Motor neuron (in vitro differentiated cells): ENCODE measurements around the gene ARHGAP26. TPM values are rescaled to one million over a fixed set of nuclear protein-coding genes. Genes with fewer than 3 reads are reported as not detected.

Experiments used
- ATAC-seq, 8 experiments: fragments of 200-7000 bp; cut with Tn5 transposase; replicated peaks in 6 of 8; 2 replicates each; pipeline ENCODE4 v1.8.0; 2021; ENCODE audit warnings: mild to moderate bottlenecking in 8 of 8, moderate library complexity in 8 of 8
- H3K27ac ChIP-seq, 2 donors: fragments of 250-450 bp; sonication (Bioruptor Pico); 2 replicates each; pipeline ENCODE4 v1.9.0; 2021; ENCODE audit warnings: antibody characterized with exemption in 2 of 2, mild to moderate bottlenecking in 2 of 2, moderate library complexity in 1 of 2
- H3K4me1 ChIP-seq, 2 donors: fragments of 250-450 bp; sonication (Bioruptor Pico); replicated peaks in 1 of 2; 2 replicates each; pipeline ENCODE4 v1.6.1; 2021; ENCODE audit warnings: antibody characterized with exemption in 2 of 2, mild to moderate bottlenecking in 2 of 2, moderate library complexity in 1 of 2
- H3K4me3 ChIP-seq, 5 donors: fragments of 250-450 bp; sonication (Bioruptor Pico); 2 replicates each; pipeline ENCODE4 v1.9.0; 2021; ENCODE audit warnings: antibody characterized with exemption in 5 of 5, mild to moderate bottlenecking in 5 of 5, moderate library complexity in 4 of 5
- WGBS, 10 experiments: fragments of 450-650 bp; shearing (Covaris generic); methylation state at CpG; one replicate each; pipeline ENCODE4 v1.0.0; 2022; 5-methylcytosine and 5-hydroxymethylcytosine counted together
- in situ Hi-C, 9 experiments: fragments of 400-800 bp; cut with MboI; loops; one replicate each; pipeline ENCODE4 v1.15.0; 2021; ENCODE audit warnings: low sequenced_read_pairs in 9 of 9, low pct_unique_long_range_greater_than_20kb in 2 of 9; ENCODE audit not compliant: unreplicated experiment in 9 of 9
- total RNA-seq, 8 experiments: library from RNA; unstranded; fragments of 300-600 nt; gene quantifications; 2 replicates each; pipeline versions ENCODE4 v1.2.3 to v1.2.4, GENCODE V29; 2022

The ARHGAP26 gene
- total RNA-seq, 8 experiments from 2014 or later = 1.3 to 14.2 (median 7.0) TPM

- in situ Hi-C loops = no loop called here
- H3K4me1 ChIP-seq = no peaks in the 10 kb centered on the region
- 33 to 100% (median 62%) methylated on average over 1 to 3 of the region's 3 CpGs; no CpG with 5 or more reads in 3 of the 10 experiments for WGBS, 10 experiments
- no peak overlapping the region for H3K27ac ChIP-seq
- H3K4me3 ChIP-seq = no peak overlapping the region
- ATAC-seq = no peak
These were observed 27.2 kb downstream of the ARHGAP26 start for GRCh38 chr5:142797420-142797819.

GRCh38 chr5:142798099-142798770, 28.1 kb downstream of the ARHGAP26 start:
- no peak overlapping the region for H3K27ac ChIP-seq
- WGBS, 10 experiments = 86 to 100% (median 100%) methylated on average over 1 to 4 of the region's 4 CpGs
- ATAC-seq = no peak

GRCh38 chr5:142800776-142801494, 30.8 kb downstream of the ARHGAP26 start:
- Histone ChIP-seq H3K27ac (no peak overlapping the region), H3K4me1 (no peaks in the 10 kb centered on the region), H3K4me3 (no peak overlapping the region)
- in situ Hi-C loops = no loop called here
- WGBS, 10 experiments = 76 to 100% (median 93%) methylated on average over 2 to 6 of the region's 6 CpGs; no CpG with 5 or more reads in 1 of the 10 experiments
- no peak for ATAC-seq

More at GRCh38 chr5:142798099-142798770, 28.1 kb downstream of the ARHGAP26 start:
- Histone ChIP-seq H3K4me3 (no peak overlapping the region), H3K4me1 (no peaks in the 10 kb centered on the region)
- in situ Hi-C loops = no loop called here

GRCh38 chr5:142801495-142801871, 31.3 kb downstream of the ARHGAP26 start:
- in situ Hi-C loops = no loop called here
- Histone ChIP-seq H3K4me1 (no peaks in the 10 kb centered on the region), H3K27ac (no peak overlapping the region), H3K4me3 (no peak overlapping the region)
- no peak for ATAC-seq
- 60 to 100% (median 100%) methylated on average over 1 to 4 of the region's 4 CpGs; no CpG with 5 or more reads in 4 of the 10 experiments for WGBS, 10 experiments

GRCh38 chr5:142803428-142804125, 33.4 kb downstream of the ARHGAP26 start:
- 86 to 100% (median 96%) methylated on average over 1 to 10 of the region's 11 CpGs; no CpG with 5 or more reads in 1 of the 10 experiments for WGBS, 10 experiments
- no peak overlapping the region for H3K4me3 ChIP-seq
- no peak for ATAC-seq
- in situ Hi-C loops = no loop called here
- no peak overlapping the region for H3K27ac ChIP-seq
- H3K4me1 ChIP-seq = peaks cover 0 to 6% of the 10 kb centered on the region in 2 donors

- in situ Hi-C loops = no loop called here
These were observed 35.2 kb downstream of the ARHGAP26 start for GRCh38 chr5:142805339-142805738.

GRCh38 chr5:142806841-142807267, 36.7 kb downstream of the ARHGAP26 start:
- WGBS, 10 experiments = 69 to 100% (median 92%) methylated on average over 1 to 2 of the region's 2 CpGs; no CpG with 5 or more reads in 4 of the 10 experiments
- H3K4me1 ChIP-seq = peaks cover 0 to 6% of the 10 kb centered on the region in 2 donors
- peak in 3 of 8 experiments; percentile 33 to 59 (median 53) for ATAC-seq
- no peak overlapping the region for H3K27ac ChIP-seq
- H3K4me3 ChIP-seq = no peak overlapping the region
- in situ Hi-C loops = no loop called here

More at GRCh38 chr5:142805339-142805738, 35.2 kb downstream of the ARHGAP26 start:
- ATAC-seq = no peak
- Histone ChIP-seq H3K4me3 (no peak overlapping the region), H3K4me1 (peaks cover 0 to 6% of the 10 kb centered on the region in 2 donors), H3K27ac (no peak overlapping the region)
- 67 to 100% (median 79%) methylated on average over 1 to 3 of the region's 3 CpGs; no CpG with 5 or more reads in 2 of the 10 experiments for whole genome bisulfite sequencing, 10 experiments

- in situ Hi-C loops = no loop called here
- ATAC-seq = peak in 3 of 8 experiments; percentile 17 to 36 (median 33)
- H3K4me1 ChIP-seq = peaks cover 0 to 6% of the 10 kb centered on the region in 2 donors
- no peak overlapping the region for H3K27ac ChIP-seq
- WGBS, 10 experiments = 56 to 100% (median 95%) methylated on average over 1 to 4 of the region's 6 CpGs; no CpG with 5 or more reads in 4 of the 10 experiments
- no peak overlapping the region for H3K4me3 ChIP-seq
These were observed 37.3 kb downstream of the ARHGAP26 start for GRCh38 chr5:142807372-142807911.

GRCh38 chr5:142808878-142809598, 38.9 kb downstream of the ARHGAP26 start:
- in situ Hi-C loops = no loop called here
- no peak for ATAC-seq
- no peak overlapping the region for H3K27ac ChIP-seq
- H3K4me1 ChIP-seq = peaks cover 0 to 6% of the 10 kb centered on the region in 2 donors
- WGBS, 10 experiments = 67 to 100% (median 83%) methylated on average over 1 to 2 of the region's 2 CpGs; no CpG with 5 or more reads in 2 of the 10 experiments
- H3K4me3 ChIP-seq = no peak overlapping the region

GRCh38 chr5:142810081-142810480, 39.9 kb downstream of the ARHGAP26 start:
- 67 to 100% (median 80%) methylated on average over 1 of the region's 1 CpG; no CpG with 5 or more reads in 6 of the 10 experiments for WGBS, 10 experiments
- Histone ChIP-seq H3K27ac (no peak overlapping the region), H3K4me3 (no peak overlapping the region), H3K4me1 (peaks cover 0 to 6% of the 10 kb centered on the region in 2 donors)
- in situ Hi-C loops = no loop called here
- peak in 2 of 8 experiments; percentile 14 to 62 for ATAC-seq

GRCh38 chr5:142810743-142811290, 40.6 kb downstream of the ARHGAP26 start:
- 0 to 100% (median 84%) methylated on average over 1 to 6 of the region's 6 CpGs; no CpG with 5 or more reads in 1 of the 10 experiments for WGBS, 10 experiments
- Histone ChIP-seq H3K4me3 (no peak overlapping the region), H3K4me1 (peaks cover 0 to 6% of the 10 kb centered on the region in 2 donors), H3K27ac (no peak overlapping the region)
- in situ Hi-C loops = no loop called here
- peak in 3 of 8 experiments; percentile 41 to 87 (median 61) for ATAC-seq
